HUES64 (cell line): Measurements from ENCODE around the gene PARD3B.

ENCODE experiments used
- H3K27ac ChIP-seq: 2 replicates; pipeline ENCODE4 v1.7.0; 2013; ENCODE audit warnings: low read depth, low read length, inconsistent platforms
- H3K27me3 ChIP-seq: 2 replicates; pipeline ENCODE4 v1.6.1; 2013; ENCODE audit warnings: mild to moderate bottlenecking, low read length; ENCODE audit not compliant: insufficient read depth
- H3K36me3 ChIP-seq: 2 replicates; pipeline ENCODE4 v1.6.1; 2013; ENCODE audit warnings: mild to moderate bottlenecking, low read length; ENCODE audit not compliant: insufficient read depth
- H3K4me1 ChIP-seq: 2 replicates; pipeline ENCODE4 v1.6.1; 2013; ENCODE audit warnings: mild to moderate bottlenecking, low read length, moderate library complexity; ENCODE audit not compliant: insufficient read depth
- H3K4me3 ChIP-seq: 2 replicates; pipeline ENCODE4 v1.5.1; 2013; ENCODE audit warnings: mild to moderate bottlenecking, low read length, moderate library complexity
- H3K9ac ChIP-seq: 2 replicates; pipeline ENCODE4 v1.6.1; 2013; ENCODE audit warnings: mild to moderate bottlenecking, low read depth, low read length
- H3K9me3 ChIP-seq: 2 replicates; pipeline ENCODE4 v1.6.1; 2013; ENCODE audit warnings: low read depth, low read length; ENCODE audit not compliant: insufficient read depth
- WGBS: fragments of 150-250, 120-280 bp; methylation state at CpG from one replicate; pipeline ENCODE4 v1.1.7; 2013; ENCODE audit warnings: missing lambda C conversion rate; 5-methylcytosine and 5-hydroxymethylcytosine counted together

PARD3B gene

DNA sequence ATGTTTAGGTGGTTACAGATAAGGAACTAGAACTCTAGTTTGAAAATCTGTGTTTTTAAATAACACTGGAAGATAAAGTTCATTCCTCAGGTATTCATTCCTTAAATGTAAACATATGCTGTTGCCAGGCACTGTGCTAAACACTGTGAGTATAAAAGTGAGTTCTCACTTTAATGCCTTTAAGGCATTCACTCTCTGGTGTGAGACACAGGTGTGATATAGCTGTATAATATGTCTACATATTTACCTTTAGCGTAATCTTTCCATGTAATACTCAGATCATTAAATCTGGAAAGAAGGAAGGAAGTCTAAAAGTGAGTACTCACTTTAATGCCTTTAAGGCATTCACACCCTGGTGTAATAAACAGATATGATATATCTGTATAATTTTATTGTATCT, 472.6 kb downstream of the PARD3B start:
- H3K9me3 ChIP-seq: no peaks in the 10 kb centered on the region
- WGBS: no CpG with 5 or more reads among the region's 1 CpG
- H3K9ac ChIP-seq: no peak overlapping the region
- H3K36me3 ChIP-seq: no peaks in the 10 kb centered on the region
- H3K27me3 ChIP-seq: no peaks in the 10 kb centered on the region
- H3K4me1 ChIP-seq: no peaks in the 10 kb centered on the region
- no peak overlapping the region for H3K4me3 ChIP-seq
- H3K27ac ChIP-seq: no peak overlapping the region

DNA sequence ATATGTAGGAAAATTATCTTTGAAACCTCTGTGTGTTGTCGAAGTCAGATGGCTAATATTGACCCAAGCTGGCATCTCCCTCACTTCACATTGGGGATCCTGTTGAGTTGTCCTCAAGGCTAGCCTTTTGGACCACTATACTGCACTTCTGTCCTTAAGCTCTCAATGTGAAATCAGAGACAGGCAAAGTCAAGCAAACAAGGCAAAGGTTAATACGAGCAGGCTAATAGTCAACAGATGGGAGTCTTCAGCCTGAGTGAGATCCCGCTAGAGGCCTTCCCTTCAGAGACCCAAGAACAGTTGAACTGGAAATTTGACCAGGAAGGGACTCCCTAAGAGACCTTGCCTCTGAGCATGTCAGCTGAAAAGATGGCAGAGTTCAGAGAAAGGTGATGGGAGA, 475.4 kb downstream of the PARD3B start:
- H3K27ac ChIP-seq: no peak overlapping the region
- no peaks in the 10 kb centered on the region for H3K9me3 ChIP-seq
- H3K4me1 ChIP-seq: peaks cover 8% of the 10 kb centered on the region; the same call in 1 of the 2 replicates
- no peaks in the 10 kb centered on the region for H3K36me3 ChIP-seq
- no peak overlapping the region for H3K9ac ChIP-seq
- 96% methylated on average over 3 of the region's 3 CpGs for WGBS
- H3K4me3 ChIP-seq: no peak overlapping the region
- no peaks in the 10 kb centered on the region for H3K27me3 ChIP-seq

DNA sequence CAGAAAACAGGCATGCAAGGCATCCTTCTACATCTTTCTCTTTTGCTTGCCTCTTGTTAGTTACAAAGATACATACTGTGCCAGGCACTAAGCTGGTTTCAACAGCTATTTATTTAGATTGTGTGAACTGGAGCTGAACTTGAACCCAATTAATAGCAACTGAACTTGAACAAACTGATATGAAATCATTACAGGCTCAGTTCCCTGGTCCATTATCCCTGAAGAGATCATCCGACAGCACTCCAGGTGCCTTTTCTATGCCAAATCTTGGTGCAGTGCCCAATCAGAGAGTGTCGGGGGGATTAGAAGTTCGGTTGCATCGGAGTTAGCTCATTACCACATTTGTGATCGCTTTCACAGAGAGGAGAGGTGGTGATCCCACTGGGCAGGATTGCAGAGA, 477.6 kb downstream of the PARD3B start:
- Histone ChIP-seq H3K27ac (no peak overlapping the region), H3K27me3 (no peaks in the 10 kb centered on the region), H3K4me3 (no peak overlapping the region), H3K9me3 (no peaks in the 10 kb centered on the region), H3K36me3 (no peaks in the 10 kb centered on the region), H3K4me1 (peaks cover 8% of the 10 kb centered on the region; the same call in 1 of the 2 replicates), H3K9ac (no peak overlapping the region)
- WGBS: 91% methylated on average over 5 of the region's 5 CpGs

DNA sequence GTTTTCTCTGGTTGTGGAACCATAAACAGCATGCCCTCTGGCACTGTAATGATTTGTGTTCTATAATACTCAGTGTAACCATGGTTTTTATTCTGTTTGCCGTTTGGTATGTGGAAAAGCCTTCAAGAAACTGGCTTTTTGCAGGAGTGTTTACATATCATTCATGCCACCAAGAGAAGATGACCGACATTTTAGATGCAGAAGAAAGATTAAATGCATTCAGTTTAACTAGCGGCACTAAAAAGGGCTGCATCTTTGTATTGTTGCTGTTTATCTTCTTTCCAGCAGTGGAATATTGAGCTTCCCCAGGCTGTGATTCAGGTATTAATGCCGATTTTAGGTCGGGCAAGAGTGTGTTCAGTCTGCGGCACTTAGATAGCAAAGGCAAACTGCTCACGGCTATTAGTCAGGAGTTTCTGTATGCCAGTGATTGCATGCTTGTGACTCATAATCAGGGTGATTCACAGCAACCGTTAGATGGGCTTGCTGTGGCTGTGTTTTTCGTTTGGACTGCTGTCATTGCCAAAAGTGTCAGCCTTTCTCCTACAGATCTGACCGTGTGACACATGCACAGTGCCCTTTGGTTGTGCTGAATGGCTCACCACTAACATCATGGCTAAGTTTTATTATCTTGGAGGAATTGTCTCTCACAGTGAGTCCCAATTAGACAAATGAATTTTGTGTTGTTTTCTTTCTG, 479.7 kb downstream of the PARD3B start:
- peaks cover 8% of the 10 kb centered on the region; the same call in 1 of the 2 replicates for H3K4me1 ChIP-seq
- 72% methylated on average over 10 of the region's 10 CpGs for WGBS
- no peaks in the 10 kb centered on the region for H3K36me3 ChIP-seq
- no peak overlapping the region for H3K4me3 ChIP-seq
- no peaks in the 10 kb centered on the region for H3K9me3 ChIP-seq
- no peaks in the 10 kb centered on the region for H3K27me3 ChIP-seq
- no peak overlapping the region; the same call in 1 of the 2 replicates for H3K9ac ChIP-seq
- H3K27ac ChIP-seq: no peak overlapping the region

DNA sequence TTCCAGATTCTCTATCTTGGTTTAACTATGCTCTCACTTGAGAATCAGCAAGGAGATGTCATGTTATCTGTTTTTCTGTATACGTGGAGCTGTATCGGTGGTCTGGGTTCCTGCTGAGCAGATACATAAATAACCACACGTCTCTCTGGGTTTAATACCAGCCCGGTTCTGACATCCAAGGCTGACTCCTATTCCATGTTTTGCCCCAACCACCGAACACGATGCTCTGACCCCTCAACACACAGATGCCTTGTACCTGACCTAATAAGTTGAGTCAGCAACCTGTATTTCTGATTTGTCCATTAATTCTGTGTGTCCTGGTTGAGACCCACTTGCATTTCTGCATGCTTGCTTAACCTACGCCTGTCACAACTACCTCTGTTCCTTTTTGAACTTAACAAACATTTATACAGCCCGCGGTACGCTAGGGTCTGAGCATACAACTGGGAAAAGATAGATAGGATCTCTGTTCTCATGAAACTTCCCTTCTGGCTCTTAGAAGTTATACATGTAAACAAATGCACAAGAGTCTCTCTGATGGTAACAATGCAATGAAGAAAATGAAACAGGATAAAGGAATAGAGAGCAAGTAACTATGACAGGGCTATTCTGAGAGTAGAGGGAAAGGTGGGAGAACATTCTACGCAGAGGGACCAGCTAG, 480.4 kb downstream of the PARD3B start:
- Histone ChIP-seq H3K9me3 (no peaks in the 10 kb centered on the region), H3K36me3 (no peaks in the 10 kb centered on the region), H3K27ac (no peak overlapping the region), H3K27me3 (no peaks in the 10 kb centered on the region), H3K9ac (no peak overlapping the region), H3K4me3 (no peak overlapping the region), H3K4me1 (peaks cover 8% of the 10 kb centered on the region; the same call in 1 of the 2 replicates)
- WGBS: 89% methylated on average over 11 of the region's 11 CpGs

DNA sequence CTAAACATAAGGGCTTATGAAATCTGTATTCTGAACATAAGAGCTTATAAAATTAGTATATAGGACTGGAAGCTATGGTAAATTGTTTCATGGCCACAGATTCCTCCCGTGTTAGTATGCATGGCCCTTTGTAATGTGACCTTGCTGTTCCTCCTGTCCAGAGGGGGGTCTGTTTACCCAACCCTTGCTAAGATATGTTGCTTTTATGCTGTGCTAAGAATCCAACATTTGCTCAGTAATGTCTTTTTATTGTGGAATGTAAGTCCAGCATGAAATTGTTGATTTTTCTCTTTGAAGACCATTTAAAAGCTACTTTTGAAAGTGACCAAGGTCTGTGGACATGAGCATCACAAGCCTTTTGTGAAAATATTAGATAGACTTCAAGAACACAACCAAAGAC, 485.4 kb downstream of the PARD3B start:
- Histone ChIP-seq H3K4me3 (no peak overlapping the region), H3K27ac (no peak overlapping the region), H3K36me3 (no peaks in the 10 kb centered on the region), H3K9me3 (no peaks in the 10 kb centered on the region), H3K4me1 (no peaks in the 10 kb centered on the region), H3K27me3 (no peaks in the 10 kb centered on the region), H3K9ac (no peak overlapping the region)
- WGBS: 68% methylated on average over 1 of the region's 1 CpG

DNA sequence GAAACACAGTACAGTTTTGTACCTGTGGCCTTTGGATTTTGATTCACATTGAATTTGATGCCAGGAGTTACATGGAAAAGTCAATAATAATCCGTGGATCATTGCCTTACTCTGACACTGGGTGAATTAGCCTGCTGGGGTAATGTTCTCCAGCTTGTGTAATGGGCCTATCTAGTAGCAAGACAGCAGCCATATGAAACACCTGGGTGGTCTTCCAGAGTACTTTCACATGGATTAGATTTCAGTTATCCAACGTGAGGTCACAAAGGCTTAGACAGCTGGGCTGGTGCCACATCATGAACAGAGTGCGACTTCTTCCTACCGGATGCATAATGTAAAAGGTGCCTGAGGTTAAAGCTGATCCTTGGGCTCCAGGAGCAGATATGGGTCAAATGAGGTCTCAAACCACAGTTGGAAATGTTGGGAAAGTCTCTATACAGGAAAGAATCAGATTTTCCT, 486.8 kb downstream of the PARD3B start:
- no peak overlapping the region for H3K27ac ChIP-seq
- H3K4me3 ChIP-seq: no peak overlapping the region
- H3K36me3 ChIP-seq: no peaks in the 10 kb centered on the region
- H3K9me3 ChIP-seq: no peaks in the 10 kb centered on the region
- 96% methylated on average over 4 of the region's 4 CpGs for WGBS
- no peaks in the 10 kb centered on the region for H3K4me1 ChIP-seq
- H3K27me3 ChIP-seq: no peaks in the 10 kb centered on the region
- H3K9ac ChIP-seq: no peak overlapping the region

DNA sequence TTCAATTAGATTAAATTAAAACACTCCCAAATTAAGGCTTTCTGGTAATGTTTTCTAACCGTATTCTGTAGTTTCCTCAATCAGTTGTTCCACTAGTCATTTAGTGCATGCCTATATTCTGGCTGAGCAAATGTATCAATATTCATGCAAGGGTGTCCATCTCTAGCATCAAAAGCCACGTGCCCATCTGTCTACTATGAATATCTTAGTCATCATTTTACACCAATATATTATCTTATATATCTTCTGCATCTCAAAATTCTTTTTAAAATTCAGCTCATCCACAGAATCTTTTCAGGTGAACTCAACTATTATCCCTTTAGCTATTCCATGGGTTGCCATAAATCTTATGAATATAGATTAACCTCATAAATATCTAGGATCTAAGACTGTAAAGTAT, 488.2 kb downstream of the PARD3B start:
- Histone ChIP-seq H3K27me3 (no peaks in the 10 kb centered on the region), H3K4me3 (no peak overlapping the region), H3K36me3 (no peaks in the 10 kb centered on the region), H3K9me3 (no peaks in the 10 kb centered on the region), H3K9ac (no peak overlapping the region), H3K4me1 (no peaks in the 10 kb centered on the region), H3K27ac (no peak overlapping the region)
- WGBS: 89% methylated on average over 2 of the region's 2 CpGs

DNA sequence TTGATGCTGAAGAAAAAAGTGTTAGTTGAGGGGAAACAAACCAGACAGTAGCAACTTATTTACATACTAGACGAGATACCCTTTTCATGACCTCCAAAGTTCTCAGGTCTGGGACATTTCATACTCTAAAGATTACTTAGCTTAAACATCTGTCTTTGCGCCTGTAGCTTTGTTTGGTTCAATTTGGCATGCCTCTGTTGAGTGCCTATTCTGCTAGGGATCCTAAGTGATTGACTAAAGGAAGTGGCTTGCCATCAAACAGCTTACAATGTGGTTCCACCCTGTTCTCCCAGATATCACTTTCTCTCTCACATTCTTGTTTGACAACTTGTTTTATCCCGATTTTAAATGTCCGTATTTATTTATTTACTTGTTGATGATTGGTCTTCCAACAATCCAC, 488.8 kb downstream of the PARD3B start:
- no peak overlapping the region for H3K4me3 ChIP-seq
- H3K36me3 ChIP-seq: no peaks in the 10 kb centered on the region
- no peak overlapping the region for H3K27ac ChIP-seq
- no peaks in the 10 kb centered on the region for H3K27me3 ChIP-seq
- no peaks in the 10 kb centered on the region for H3K9me3 ChIP-seq
- WGBS: 82% methylated on average over 4 of the region's 4 CpGs
- H3K4me1 ChIP-seq: no peaks in the 10 kb centered on the region
- H3K9ac ChIP-seq: no peak overlapping the region

DNA sequence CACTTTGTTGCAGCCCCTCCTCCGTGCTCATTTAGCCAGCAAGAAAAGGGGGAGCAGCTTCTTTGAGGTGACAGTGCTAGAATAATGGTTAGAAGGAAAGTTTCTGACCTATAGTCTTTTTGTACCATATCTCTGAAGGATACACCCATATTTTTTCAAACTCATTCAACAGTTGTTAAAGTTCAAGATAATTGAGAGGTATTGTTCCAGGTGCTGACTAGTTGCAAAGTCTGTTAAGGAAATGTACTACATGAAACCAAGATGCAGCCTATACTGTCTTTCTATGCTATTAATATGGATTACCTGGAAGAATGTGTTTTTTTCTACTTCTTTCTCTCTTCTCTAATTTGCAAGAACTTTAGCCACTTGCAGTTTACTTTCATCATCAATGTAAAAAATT, 495.0 kb downstream of the PARD3B start:
- WGBS: 75% methylated on average over 1 of the region's 1 CpG

DNA sequence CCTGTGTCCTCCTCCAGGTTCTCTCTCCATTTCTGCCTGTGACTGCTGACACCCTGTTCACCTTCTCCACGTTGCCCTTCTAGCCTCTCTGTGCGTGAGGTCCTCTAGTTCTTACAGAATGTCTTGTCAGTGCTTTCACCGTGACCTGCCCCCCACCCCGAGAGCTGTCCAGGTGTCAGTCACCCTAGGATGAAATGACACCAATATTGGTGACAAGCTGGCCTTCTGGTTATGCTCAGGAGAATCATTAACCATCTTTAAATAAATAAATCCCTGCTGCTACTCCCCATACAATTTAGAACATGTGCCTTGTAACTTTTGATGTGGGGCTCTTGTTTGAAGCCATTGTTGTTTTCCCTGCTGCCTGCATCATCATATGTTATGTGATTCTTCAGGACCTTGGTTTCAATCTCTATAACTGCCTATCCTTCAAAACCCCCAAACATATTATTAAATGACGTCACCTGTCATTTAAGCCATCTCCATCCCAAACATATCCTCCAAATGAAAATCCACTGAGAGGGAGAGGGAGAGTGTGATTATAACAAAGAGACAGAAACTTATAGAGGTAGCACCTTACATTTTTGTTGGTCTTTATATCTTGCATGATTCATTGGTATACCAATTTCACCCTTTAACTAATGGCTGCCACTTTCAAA, 496.3 kb downstream of the PARD3B start:
- 89% methylated on average over 5 of the region's 5 CpGs for WGBS
- H3K36me3 ChIP-seq: no peaks in the 10 kb centered on the region
- H3K27ac ChIP-seq: no peak overlapping the region
- H3K27me3 ChIP-seq: no peaks in the 10 kb centered on the region
- H3K9me3 ChIP-seq: no peaks in the 10 kb centered on the region
- peaks cover 6% of the 10 kb centered on the region; the same call in 1 of the 2 replicates for H3K4me1 ChIP-seq
- H3K4me3 ChIP-seq: no peak overlapping the region
- no peak overlapping the region for H3K9ac ChIP-seq

More for the DNA sequence above, 495.0 kb downstream of the PARD3B start:
- H3K9ac ChIP-seq: no peak overlapping the region
- no peaks in the 10 kb centered on the region for H3K27me3 ChIP-seq
- H3K4me1 ChIP-seq: no peaks in the 10 kb centered on the region
- H3K4me3 ChIP-seq: no peak overlapping the region
- H3K9me3 ChIP-seq: no peaks in the 10 kb centered on the region
- no peaks in the 10 kb centered on the region for H3K36me3 ChIP-seq
- H3K27ac ChIP-seq: no peak overlapping the region
